GM18526 (cell line): ENCODE results near the gene PLEKHG3.

Source experiments
- POLR2A ChIP-seq: IDR thresholded peaks from 3 replicates; pipeline ENCODE4 v1.6.1; 2011; ENCODE audit not compliant: insufficient read length; ENCODE audit errors: extremely low read depth

The PLEKHG3 gene

GRCh38 chr14:64704143-64704742, at the start of gene PLEKHG3:
Gene PLEKHG3 (plus strand): TSS chr14:64704424. CDS start chr14:64727632, 23,208 bp downstream.
- TF ChIP-seq POLR2A, result no peak

GRCh38 chr14:64654901-64655300, 49.3 kb upstream of the PLEKHG3 start:
- no peak for TF ChIP-seq POLR2A

- TF ChIP-seq POLR2A, result no peak
Observed at GRCh38 chr14:64656986-64657385, 47.2 kb upstream of the PLEKHG3 start.

- no peak for TF ChIP-seq POLR2A
Observed at GRCh38 chr14:64658201-64658600, 46.0 kb upstream of the PLEKHG3 start.

- TF ChIP-seq POLR2A, result no peak
Observed at GRCh38 chr14:64659366-64659765, 44.9 kb upstream of the PLEKHG3 start.

GRCh38 chr14:64663174-64663573, 41.0 kb upstream of the PLEKHG3 start:
- no peak for TF ChIP-seq POLR2A

- TF ChIP-seq POLR2A, result no peak
Observed at GRCh38 chr14:64671591-64671990, 32.6 kb upstream of the PLEKHG3 start.

GRCh38 chr14:64673316-64673715, 30.9 kb upstream of the PLEKHG3 start:
- no peak for TF ChIP-seq POLR2A

GRCh38 chr14:64673748-64674147, 30.5 kb upstream of the PLEKHG3 start:
- no peak for TF ChIP-seq POLR2A

GRCh38 chr14:64674829-64675228, 29.4 kb upstream of the PLEKHG3 start:
- no peak for TF ChIP-seq POLR2A

GRCh38 chr14:64675312-64675711, 28.9 kb upstream of the PLEKHG3 start:
- no peak for TF ChIP-seq POLR2A

GRCh38 chr14:64676410-64677008, 27.7 kb upstream of the PLEKHG3 start:
- TF ChIP-seq POLR2A, result no peak

GRCh38 chr14:64680013-64680713, 24.1 kb upstream of the PLEKHG3 start:
- no peak for TF ChIP-seq POLR2A

- no peak for TF ChIP-seq POLR2A
Observed at GRCh38 chr14:64680714-64681065, 23.5 kb upstream of the PLEKHG3 start.

GRCh38 chr14:64681796-64682710, 22.2 kb upstream of the PLEKHG3 start:
- no peak for TF ChIP-seq POLR2A
